DND-41 (cell line): ENCODE results near the gene PSMB11.

ENCODE experiments used
- ATAC-seq: fragments of 200-7000 bp; cut with Tn5 transposase; 3 replicates; pipeline ENCODE4 v1.9.1; 2021; ENCODE audit warnings: low read depth; ENCODE audit not compliant: insufficient read depth
- DNase-seq: peaks from one replicate; pipeline ENCODE4 v3.0.0-alpha.2; 2020
- H2AFZ ChIP-seq: 2 replicates; pipeline ENCODE4 v1.6.0; 2012; ENCODE audit warnings: low read depth, low read length
- H3K27ac ChIP-seq: 2 replicates; pipeline ENCODE4 v1.5.1; 2012; ENCODE audit warnings: low read length, inconsistent platforms
- H3K27me3 ChIP-seq: fragments of 200-600 bp; sonication (generic); 2 replicates; pipeline ENCODE4 v1.6.0; 2012; ENCODE audit warnings: low read length, mild to moderate bottlenecking, inconsistent platforms; ENCODE audit not compliant: insufficient read depth, poor library complexity
- H3K36me3 ChIP-seq: 2 replicates; pipeline ENCODE4 v1.5.1; 2012; ENCODE audit warnings: low read length, inconsistent platforms; ENCODE audit not compliant: insufficient read depth
- H3K4me1 ChIP-seq: 2 replicates; pipeline ENCODE4 v1.5.1; 2012; ENCODE audit warnings: mild to moderate bottlenecking, low read length; ENCODE audit not compliant: insufficient read depth
- H3K4me2 ChIP-seq: 2 replicates; pipeline ENCODE4 v1.6.0; 2012; ENCODE audit warnings: mild to moderate bottlenecking, moderate library complexity, low read length, inconsistent platforms; ENCODE audit not compliant: insufficient read depth
- H3K4me3 ChIP-seq, 2 experiments: fragments of 200-600 bp in 1 of 2; shearing (Covaris generic) in 1 of 2; 2 replicates each; pipeline ENCODE4 v1.5.1; 2012 to 2016; ENCODE audit warnings: inconsistent platforms in 2 of 2, low read length in 2 of 2, mild to moderate bottlenecking in 2 of 2, low read depth in 1 of 2, moderate library complexity in 1 of 2
- H3K79me2 ChIP-seq: 2 replicates; pipeline ENCODE4 v1.6.0; 2012; ENCODE audit warnings: low read length, inconsistent platforms; ENCODE audit not compliant: insufficient read depth
- H3K9ac ChIP-seq: 2 replicates; pipeline ENCODE4 v1.6.0; 2012; ENCODE audit warnings: low read depth, mild to moderate bottlenecking, inconsistent platforms, low read length, moderate library complexity
- H3K9me3 ChIP-seq: 2 replicates; pipeline ENCODE4 v1.5.1; 2012; ENCODE audit warnings: low read length, moderate library complexity, mild to moderate bottlenecking, inconsistent platforms; ENCODE audit not compliant: insufficient read depth, severe bottlenecking
- H4K20me1 ChIP-seq: 2 replicates; pipeline ENCODE4 v1.6.0; 2012; ENCODE audit warnings: low read length; ENCODE audit not compliant: insufficient read depth
- EZH2 ChIP-seq: IDR thresholded peaks from 3 replicates; pipeline ENCODE4 v1.6.1; 2012; ENCODE audit warnings: borderline replicate concordance, low read depth, mild to moderate bottlenecking, moderate library complexity, low read length, inconsistent platforms; ENCODE audit not compliant: severe bottlenecking
- TF ChIP-seq, protein P1 (sequence below): IDR thresholded peaks from 2 replicates; pipeline ENCODE4 v1.5.1; 2012; ENCODE audit warnings: borderline replicate concordance, low read length, moderate library complexity, mild to moderate bottlenecking; ENCODE audit not compliant: poor library complexity, severe bottlenecking; ENCODE audit errors: extremely low read depth

Gene PSMB11

GRCh38 chr14:23041729-23042128 is 283 bp upstream of the PSMB11 start:
- H3K27ac ChIP-seq: no peak overlapping the region

GRCh38 chr14:23043145-23043544 is 1.1 kb downstream of the PSMB11 start:
- DNase-seq (no peak), ATAC-seq (no peak)
- Histone ChIP-seq H3K79me2 (no peaks in the 10 kb centered on the region), H3K4me2 (no peak overlapping the region), H3K9ac (no peak overlapping the region), H3K9me3 (no peaks in the 10 kb centered on the region), H4K20me1 (no peaks in the 10 kb centered on the region), H3K4me3 (no peak overlapping the region), H3K27ac (no peak overlapping the region), H3K4me1 (no peaks in the 10 kb centered on the region), H3K36me3 (no peaks in the 10 kb centered on the region), H2AFZ (no peak overlapping the region), H3K27me3 (peaks cover 2% of the 10 kb centered on the region)
- TF ChIP-seq, protein P1, sequence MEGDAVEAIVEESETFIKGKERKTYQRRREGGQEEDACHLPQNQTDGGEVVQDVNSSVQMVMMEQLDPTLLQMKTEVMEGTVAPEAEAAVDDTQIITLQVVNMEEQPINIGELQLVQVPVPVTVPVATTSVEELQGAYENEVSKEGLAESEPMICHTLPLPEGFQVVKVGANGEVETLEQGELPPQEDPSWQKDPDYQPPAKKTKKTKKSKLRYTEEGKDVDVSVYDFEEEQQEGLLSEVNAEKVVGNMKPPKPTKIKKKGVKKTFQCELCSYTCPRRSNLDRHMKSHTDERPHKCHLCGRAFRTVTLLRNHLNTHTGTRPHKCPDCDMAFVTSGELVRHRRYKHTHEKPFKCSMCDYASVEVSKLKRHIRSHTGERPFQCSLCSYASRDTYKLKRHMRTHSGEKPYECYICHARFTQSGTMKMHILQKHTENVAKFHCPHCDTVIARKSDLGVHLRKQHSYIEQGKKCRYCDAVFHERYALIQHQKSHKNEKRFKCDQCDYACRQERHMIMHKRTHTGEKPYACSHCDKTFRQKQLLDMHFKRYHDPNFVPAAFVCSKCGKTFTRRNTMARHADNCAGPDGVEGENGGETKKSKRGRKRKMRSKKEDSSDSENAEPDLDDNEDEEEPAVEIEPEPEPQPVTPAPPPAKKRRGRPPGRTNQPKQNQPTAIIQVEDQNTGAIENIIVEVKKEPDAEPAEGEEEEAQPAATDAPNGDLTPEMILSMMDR: no peak
- TF ChIP-seq EZH2: no peak

More at GRCh38 chr14:23041729-23042128, 283 bp upstream of the PSMB11 start:
- no peaks in the 10 kb centered on the region for H3K9me3 ChIP-seq
- no peak overlapping the region for H2AFZ ChIP-seq
- ATAC-seq (no peak), DNase-seq (no peak)
- no peak overlapping the region for H3K9ac ChIP-seq
- H4K20me1 ChIP-seq: no peaks in the 10 kb centered on the region
- H3K4me2 ChIP-seq: no peak overlapping the region
- no peaks in the 10 kb centered on the region for H3K79me2 ChIP-seq
- TF ChIP-seq, protein P1: no peak
- no peak for TF ChIP-seq EZH2
- no peak overlapping the region for H3K4me3 ChIP-seq
- H3K4me1 ChIP-seq: no peaks in the 10 kb centered on the region
- no peaks in the 10 kb centered on the region for H3K36me3 ChIP-seq
- H3K27me3 ChIP-seq: peaks cover 2% of the 10 kb centered on the region

DNA sequence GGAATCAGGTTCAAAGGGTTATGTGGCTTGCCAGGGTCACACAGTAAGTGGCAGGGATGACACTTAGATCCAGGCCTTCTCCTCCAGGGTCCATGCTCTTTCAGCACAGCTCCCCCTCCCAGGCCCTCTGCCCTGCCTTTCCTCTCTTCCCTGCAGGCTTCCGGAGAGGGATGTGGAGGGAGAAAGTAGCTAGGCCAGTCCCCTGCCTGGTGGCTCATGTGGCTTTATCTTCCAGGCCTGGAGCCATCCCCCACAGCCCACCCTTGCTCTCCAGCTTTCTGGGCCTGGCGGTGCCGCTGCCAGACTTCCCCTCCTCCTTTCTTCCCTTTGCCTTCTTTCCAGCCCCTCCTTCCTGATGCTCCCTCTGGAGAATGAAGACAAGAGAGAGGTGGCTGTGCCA is 1.7 kb downstream of the PSMB11 start:
- Histone ChIP-seq H3K36me3 (no peaks in the 10 kb centered on the region), H3K79me2 (no peaks in the 10 kb centered on the region), H4K20me1 (no peaks in the 10 kb centered on the region), H3K4me1 (no peaks in the 10 kb centered on the region), H3K9ac (no peak overlapping the region), H3K9me3 (no peaks in the 10 kb centered on the region), H3K4me3 (no peak overlapping the region), H2AFZ (no peak overlapping the region), H3K27ac (no peak overlapping the region), H3K4me2 (no peak overlapping the region), H3K27me3 (peaks cover 2% of the 10 kb centered on the region)
- TF ChIP-seq, protein P1: no peak
- no peak for TF ChIP-seq EZH2
- DNase-seq (no peak), ATAC-seq (no peak)

DNA sequence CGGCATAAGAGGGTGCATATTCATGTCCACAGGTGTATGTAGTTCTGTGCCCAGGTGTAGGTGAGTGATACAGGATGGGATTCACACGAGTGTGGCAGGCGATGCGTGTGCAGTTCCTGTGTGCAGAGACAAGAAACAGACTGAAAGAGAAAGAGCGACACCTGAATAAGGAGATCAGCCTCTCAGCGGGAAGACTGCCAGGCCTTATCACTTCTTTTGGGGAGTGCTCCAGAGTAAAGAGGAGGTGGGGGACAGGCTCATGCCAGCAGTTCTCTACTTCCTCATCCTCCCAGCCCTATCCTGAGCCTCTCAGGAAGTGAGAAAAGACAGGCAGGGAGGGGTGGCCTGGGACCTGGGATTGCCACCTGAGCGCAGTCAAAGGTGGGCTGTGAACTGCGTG is 2.8 kb downstream of the PSMB11 start:
- TF ChIP-seq, protein P1: no peak
- TF ChIP-seq EZH2: no peak
- peaks cover 2% of the 10 kb centered on the region for H3K27me3 ChIP-seq
- no peaks in the 10 kb centered on the region for H4K20me1 ChIP-seq
- no peaks in the 10 kb centered on the region for H3K79me2 ChIP-seq
- H3K9me3 ChIP-seq: no peaks in the 10 kb centered on the region
- no peaks in the 10 kb centered on the region for H3K4me1 ChIP-seq
- no peak overlapping the region for H3K27ac ChIP-seq
- H3K4me2 ChIP-seq: no peak overlapping the region
- H3K36me3 ChIP-seq: no peaks in the 10 kb centered on the region
- H2AFZ ChIP-seq: no peak overlapping the region
- ATAC-seq: no peak
- H3K4me3 ChIP-seq: no peak overlapping the region
- DNase-seq: no peak
- no peak overlapping the region for H3K9ac ChIP-seq
